ENCODE results near the gene TGFBR3L.
A peak's percentile ranks its signal among the peaks of the same experiment; 100 is the strongest.
"Not testable (repeated sequence)": the region's sequence is repeated elsewhere in the genome, so short reads cannot be mapped to it uniquely, and the experiment has no call there.

Gene TGFBR3L

GRCh38 chr19:7905268-7905667, 9.4 kb upstream of the TGFBR3L start:
- DNase-seq = no peak

- DNase-seq = no peak
These were observed 8.8 kb upstream of the TGFBR3L start for GRCh38 chr19:7905859-7906258.

- DNase-seq = no peak
These were observed 7.5 kb upstream of the TGFBR3L start for GRCh38 chr19:7907122-7907521.

GRCh38 chr19:7907544-7907943, 7.1 kb upstream of the TGFBR3L start:
- no peak for DNase-seq

- no peak for DNase-seq
These were observed 6.4 kb upstream of the TGFBR3L start for GRCh38 chr19:7908078-7908699.

GRCh38 chr19:7908742-7909461, 5.7 kb upstream of the TGFBR3L start:
- DNase-seq = no peak

- DNase-seq = no peak
These were observed 5.1 kb upstream of the TGFBR3L start for GRCh38 chr19:7909471-7910067.

GRCh38 chr19:7910321-7911161, 4.1 kb upstream of the TGFBR3L start:
- no peak for DNase-seq

GRCh38 chr19:7911508-7912143, 3.0 kb upstream of the TGFBR3L start:
- no peak for DNase-seq

- DNase-seq = no peak
These were observed 2.4 kb upstream of the TGFBR3L start for GRCh38 chr19:7912144-7912696.

GRCh38 chr19:7912697-7913564, 1.7 kb upstream of the TGFBR3L start:
- DNase-seq = no peak

GRCh38 chr19:7913652-7914051, 978 bp upstream of the TGFBR3L start:
- no peak for DNase-seq

- DNase-seq = no peak
These were observed 531 bp upstream of the TGFBR3L start for GRCh38 chr19:7914099-7914498.

- DNase-seq = no peak
These were observed 846 bp downstream of the TGFBR3L start for GRCh38 chr19:7915250-7916102.

- DNase-seq = peak; percentile 44
These were observed 1.7 kb downstream of the TGFBR3L start for GRCh38 chr19:7916103-7916954.

GRCh38 chr19:7916955-7917266, 2.3 kb downstream of the TGFBR3L start:
- DNase-seq = no peak

- DNase-seq = peak; percentile 60
These were observed 2.8 kb downstream of the TGFBR3L start for GRCh38 chr19:7917267-7918061.

GRCh38 chr19:7918062-7918614, 3.5 kb downstream of the TGFBR3L start:
- DNase-seq = not testable (repeated sequence)
